ENCODE measurements around the gene CAMK2N2.
"Not testable (repeated sequence)": the region's sequence is repeated elsewhere in the genome, so short reads cannot be mapped to it uniquely, and the experiment has no call there.

CAMK2N2 gene

DNA sequence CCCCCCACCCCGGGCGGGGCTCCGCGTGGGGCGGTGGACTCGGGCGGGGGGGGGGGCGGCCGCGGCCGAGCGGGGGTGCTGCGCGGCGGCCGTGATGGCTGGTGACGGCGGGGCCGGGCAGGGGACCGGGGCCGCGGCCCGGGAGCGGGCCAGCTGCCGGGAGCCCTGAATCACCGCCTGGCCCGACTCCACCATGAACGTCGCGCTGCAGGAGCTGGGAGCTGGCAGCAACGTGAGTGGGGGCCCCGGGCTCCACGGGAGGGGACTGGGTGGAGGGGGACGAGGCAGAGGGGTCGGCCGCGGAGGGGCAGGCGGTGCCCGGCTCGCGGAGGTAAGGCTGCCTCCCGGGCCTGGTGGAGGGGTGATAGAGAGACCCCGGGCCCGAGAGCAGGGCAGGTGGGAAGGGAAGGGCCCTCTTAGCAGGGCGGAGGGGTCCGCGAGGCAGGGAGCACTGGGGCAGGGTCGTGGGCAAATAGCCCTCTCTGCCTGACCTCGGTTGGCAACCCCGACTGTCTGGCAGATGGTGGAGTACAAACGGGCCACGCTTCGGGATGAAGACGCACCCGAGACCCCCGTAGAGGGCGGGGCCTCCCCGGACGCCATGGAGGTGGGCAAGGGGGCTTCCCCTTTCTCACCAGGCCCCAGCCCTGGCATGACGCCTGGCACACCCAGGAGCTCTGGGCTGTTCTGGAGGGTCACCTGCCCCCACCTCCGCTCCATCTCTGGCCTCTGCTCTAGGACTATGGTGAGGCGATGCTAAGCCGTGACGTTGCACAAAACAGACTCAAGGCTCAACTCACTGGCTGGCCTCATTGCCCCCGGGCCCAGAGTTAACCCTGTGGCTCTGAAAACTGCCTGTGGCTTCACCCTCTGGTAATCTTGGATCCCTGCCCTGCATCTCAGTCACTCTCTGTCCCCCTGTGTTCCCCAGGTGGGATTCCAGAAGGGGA, 14.9 kb upstream of the CAMK2N2 start, which contains the start of gene ECE2:
Gene ECE2, plus strand, starts transcription at position 62 of the 950 bp plus-strand sequence. Its CDS starts 132 bp downstream, at position 194.
- Histone ChIP-seq H3K27me3 (peaks cover 34% of the 10 kb centered on the region), H3K27ac (no peak within 1 kb of the TSS), H3K4me1 (peaks cover 10% of the 10 kb centered on the region), H3K9ac (no peak within 1 kb of the TSS), H3K4me2 (no peak within 1 kb of the TSS), H4K20me1 (no peaks in the 10 kb centered on the region), H3K4me3 (no peak within 1 kb of the TSS), H3K36me3 (no peaks in the 10 kb centered on the region), H3K9me3 (no peaks in the 10 kb centered on the region)
- no peak for TF ChIP-seq Cebpa-rat (IDR thresholded peaks at IDR 0.05)

DNA sequence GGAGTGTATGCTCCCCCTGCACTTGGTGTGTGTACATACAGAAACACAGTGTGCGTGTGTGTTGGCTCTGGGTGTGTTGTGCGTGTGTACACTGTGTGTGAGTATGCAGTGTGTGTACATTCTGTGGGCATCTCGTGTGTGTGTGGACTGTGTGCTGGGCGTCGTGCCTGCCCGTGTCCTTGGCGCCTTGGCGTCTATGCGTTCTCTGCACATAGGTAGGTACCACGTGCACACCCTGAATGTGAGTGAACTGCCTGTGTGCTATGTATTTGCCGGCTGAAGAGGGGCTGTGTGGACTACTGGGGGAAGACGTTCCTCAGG, 14.0 kb upstream of the CAMK2N2 start:
- H3K27me3 ChIP-seq, result peaks cover 34% of the 10 kb centered on the region
- H3K4me3 ChIP-seq, result no peak overlapping the region
- H3K9ac ChIP-seq, result no peak overlapping the region

DNA sequence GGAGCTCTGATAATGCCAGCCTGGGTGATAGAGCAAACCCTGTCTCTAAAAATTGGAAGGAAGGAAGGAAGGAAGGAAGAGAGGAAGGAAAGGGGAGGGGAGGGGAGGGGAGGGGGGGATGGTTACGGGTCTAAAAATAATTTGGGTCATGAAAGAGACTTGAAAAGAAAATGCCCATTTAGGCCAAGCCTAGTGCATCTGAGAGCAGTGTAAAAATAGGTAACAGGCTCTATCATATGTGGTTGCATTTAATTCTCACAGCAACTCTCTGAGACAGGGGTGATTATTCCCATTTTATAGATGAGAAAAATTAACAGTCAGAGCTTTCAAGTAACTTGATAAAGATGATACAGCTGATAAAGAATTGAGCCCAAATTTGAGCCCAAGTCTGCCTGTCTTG, 10.9 kb upstream of the CAMK2N2 start:
- Histone ChIP-seq H3K27ac (no peak overlapping the region), H3K4me1 (peaks cover 10% of the 10 kb centered on the region), H3K27me3 (peaks cover 27% of the 10 kb centered on the region), H3K9ac (no peak overlapping the region), H4K20me1 (no peaks in the 10 kb centered on the region), H3K9me3 (peaks cover 5% of the 10 kb centered on the region; the same call in 1 of the 2 replicates), H3K4me2 (0 out of 2 replicates have a peak overlapping the region, but pooled peaks have one; percentile 18), H3K36me3 (no peaks in the 10 kb centered on the region), H3K4me3 (no peak overlapping the region)
- no peak for TF ChIP-seq Cebpa-rat (IDR thresholded peaks at IDR 0.05)

More for the DNA sequence above, 14.0 kb upstream of the CAMK2N2 start:
- no peaks in the 10 kb centered on the region for H3K9me3 ChIP-seq
- H3K4me2 ChIP-seq, result no peak overlapping the region
- no peaks in the 10 kb centered on the region for H4K20me1 ChIP-seq
- H3K4me1 ChIP-seq, result peaks cover 10% of the 10 kb centered on the region
- no peak overlapping the region for H3K27ac ChIP-seq
- TF ChIP-seq Cebpa-rat (IDR thresholded peaks at IDR 0.05), result no peak
- H3K36me3 ChIP-seq, result no peaks in the 10 kb centered on the region

DNA sequence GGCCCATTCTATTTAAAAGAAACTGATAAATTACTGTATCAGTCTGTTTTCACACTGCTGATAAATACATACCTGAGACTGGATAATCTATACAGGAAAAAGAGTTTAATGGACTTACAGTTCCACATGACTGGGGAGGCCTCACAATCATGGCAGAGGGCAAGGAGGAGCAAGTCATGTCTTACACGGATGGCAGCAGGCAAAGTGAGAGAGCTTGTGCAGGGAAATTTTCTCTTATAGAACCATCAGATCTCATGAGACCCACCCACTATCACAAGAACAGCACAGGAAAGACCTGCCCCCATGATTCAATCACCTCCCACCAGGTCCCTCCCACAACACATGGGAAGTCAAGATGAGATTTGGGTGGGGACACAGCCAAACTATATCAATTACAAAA, 5.9 kb upstream of the CAMK2N2 start:
- not testable (repeated sequence) for H3K36me3 ChIP-seq, H4K20me1 ChIP-seq, H3K4me2 ChIP-seq, H3K27ac ChIP-seq, H3K4me3 ChIP-seq, H3K9me3 ChIP-seq, H3K9ac ChIP-seq
- Histone ChIP-seq H3K27me3 (peaks cover 26% of the 10 kb centered on the region), H3K4me1 (peaks cover 14% of the 10 kb centered on the region)

DNA sequence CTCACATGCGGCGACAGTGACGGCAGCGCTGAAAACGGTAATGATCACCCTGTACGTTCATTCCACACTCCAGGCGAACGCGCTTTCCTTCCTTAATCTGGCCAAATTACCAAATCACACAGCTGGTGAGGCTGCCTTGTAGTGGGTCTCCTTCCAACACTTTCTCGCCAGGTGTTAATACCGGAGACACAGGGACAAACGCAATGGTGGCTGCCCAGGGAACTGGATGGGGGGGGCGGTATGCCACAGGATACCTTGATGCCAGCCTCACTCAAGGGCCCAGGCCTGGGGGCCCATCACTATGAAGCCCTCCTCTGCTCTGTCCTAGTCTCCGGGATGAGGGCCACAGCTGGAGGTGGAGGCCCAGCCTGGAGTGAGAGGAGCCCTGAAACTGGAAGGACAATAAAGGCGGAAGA, 1.4 kb upstream of the CAMK2N2 start:
- H3K4me1 ChIP-seq, result peaks cover 27% of the 10 kb centered on the region
- H3K4me3 ChIP-seq, result no peak overlapping the region
- H3K36me3 ChIP-seq, result peaks cover 11% of the 10 kb centered on the region
- H4K20me1 ChIP-seq, result peaks cover 47% of the 10 kb centered on the region
- no peak overlapping the region for H3K9ac ChIP-seq
- peaks cover 71% of the 10 kb centered on the region for H3K27me3 ChIP-seq
- peak overlapping the region; percentile 96 for H3K4me2 ChIP-seq
- no peak overlapping the region for H3K27ac ChIP-seq
- TF ChIP-seq Cebpa-rat (IDR thresholded peaks at IDR 0.05), result no peak
- peaks cover 7% of the 10 kb centered on the region; the same call in 1 of the 2 replicates for H3K9me3 ChIP-seq

DNA sequence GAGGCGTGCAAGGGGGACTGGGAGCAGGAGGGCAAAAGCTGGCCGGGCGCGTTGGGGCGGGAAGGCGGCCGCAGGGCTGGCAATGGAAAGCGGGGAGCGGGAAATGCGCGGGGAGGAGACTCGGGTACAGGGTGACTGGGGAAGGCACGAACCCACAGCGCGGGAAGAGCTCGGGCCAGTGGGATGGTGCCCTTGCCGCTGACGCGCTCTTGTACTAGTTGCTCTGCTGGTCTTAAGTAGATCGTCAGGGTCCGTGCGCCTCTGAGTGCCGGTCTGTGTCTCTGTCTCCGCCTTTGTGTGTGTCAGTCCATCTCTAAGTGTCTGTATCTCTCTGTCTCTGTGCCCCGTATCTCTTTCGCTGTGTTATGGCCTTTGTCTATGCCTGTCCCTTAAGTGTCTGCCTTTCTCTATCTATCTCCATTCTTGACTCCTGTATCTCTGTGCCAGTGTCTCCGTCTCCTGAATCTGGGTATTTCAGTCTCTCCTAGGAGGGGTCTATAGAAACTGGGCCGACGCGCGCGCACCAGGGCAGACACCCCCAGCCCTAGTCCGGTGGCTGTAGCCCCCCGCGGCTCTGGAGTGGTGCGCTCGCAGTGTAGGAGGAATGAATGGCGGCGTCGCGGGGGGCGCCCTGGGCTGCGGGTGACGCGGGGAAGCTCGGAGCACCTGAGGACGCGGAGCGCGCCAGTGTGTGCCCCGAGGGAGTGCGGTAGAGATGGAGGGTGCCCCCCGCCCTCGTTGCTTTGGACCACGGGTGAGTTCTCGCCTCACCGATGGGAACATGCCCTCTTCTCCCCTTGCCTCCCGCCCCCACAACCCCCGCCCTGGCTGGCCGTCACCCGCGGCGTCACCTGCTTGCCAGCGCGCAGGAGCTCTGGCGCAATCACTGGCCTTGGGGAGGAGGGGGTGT, 756 bp upstream of the CAMK2N2 start:
- no peak overlapping the region for H3K27ac ChIP-seq
- peaks cover 53% of the 10 kb centered on the region for H4K20me1 ChIP-seq
- peaks cover 71% of the 10 kb centered on the region for H3K27me3 ChIP-seq
- H3K36me3 ChIP-seq, result peaks cover 11% of the 10 kb centered on the region
- H3K9me3 ChIP-seq, result peaks cover under 1% of the 10 kb centered on the region; the same call in 1 of the 2 replicates
- peak overlapping the region; percentile 66 for H3K4me3 ChIP-seq
- no peak for TF ChIP-seq Cebpa-rat (IDR thresholded peaks at IDR 0.05)
- no peak overlapping the region for H3K9ac ChIP-seq
- peak overlapping the region; percentile 96 for H3K4me2 ChIP-seq
- peaks cover 27% of the 10 kb centered on the region for H3K4me1 ChIP-seq

DNA sequence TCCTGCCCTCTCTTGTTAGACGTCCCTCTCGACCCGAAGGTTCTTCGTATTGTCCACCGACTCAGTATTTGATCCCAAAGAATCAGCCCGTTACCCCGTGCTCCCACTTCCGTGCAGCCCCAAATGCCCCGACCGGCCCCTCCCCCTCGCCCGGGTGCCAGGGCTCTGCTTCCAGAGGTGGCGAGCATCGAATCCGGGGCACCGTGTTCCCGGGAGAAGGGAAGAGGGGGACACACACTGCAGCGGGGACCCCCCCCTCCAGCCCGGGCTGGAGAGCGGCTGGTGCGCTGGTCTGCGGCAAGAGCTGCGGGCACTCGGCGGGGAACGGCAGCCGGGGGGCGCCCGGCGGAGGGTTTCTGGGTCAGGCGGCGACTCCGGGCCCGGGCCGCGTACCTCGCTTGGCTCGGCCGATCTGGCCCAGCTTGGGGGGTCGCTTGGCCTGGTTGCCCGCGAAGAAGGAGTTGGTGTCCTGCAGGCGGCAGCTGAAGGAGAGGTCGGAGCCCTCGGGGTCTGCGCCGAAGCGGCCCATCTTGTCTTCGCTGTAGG, 556 bp downstream of the CAMK2N2 start:
- Histone ChIP-seq H3K4me1 (peaks cover 27% of the 10 kb centered on the region), H3K36me3 (peaks cover 11% of the 10 kb centered on the region), H4K20me1 (peaks cover 66% of the 10 kb centered on the region), H3K9ac (no peak overlapping the region), H3K27ac (no peak overlapping the region), H3K9me3 (no peaks in the 10 kb centered on the region), H3K4me2 (peak overlapping the region; percentile 96), H3K27me3 (peaks cover 71% of the 10 kb centered on the region), H3K4me3 (peak overlapping the region; percentile 66)
- no peak for TF ChIP-seq Cebpa-rat (IDR thresholded peaks at IDR 0.05)

DNA sequence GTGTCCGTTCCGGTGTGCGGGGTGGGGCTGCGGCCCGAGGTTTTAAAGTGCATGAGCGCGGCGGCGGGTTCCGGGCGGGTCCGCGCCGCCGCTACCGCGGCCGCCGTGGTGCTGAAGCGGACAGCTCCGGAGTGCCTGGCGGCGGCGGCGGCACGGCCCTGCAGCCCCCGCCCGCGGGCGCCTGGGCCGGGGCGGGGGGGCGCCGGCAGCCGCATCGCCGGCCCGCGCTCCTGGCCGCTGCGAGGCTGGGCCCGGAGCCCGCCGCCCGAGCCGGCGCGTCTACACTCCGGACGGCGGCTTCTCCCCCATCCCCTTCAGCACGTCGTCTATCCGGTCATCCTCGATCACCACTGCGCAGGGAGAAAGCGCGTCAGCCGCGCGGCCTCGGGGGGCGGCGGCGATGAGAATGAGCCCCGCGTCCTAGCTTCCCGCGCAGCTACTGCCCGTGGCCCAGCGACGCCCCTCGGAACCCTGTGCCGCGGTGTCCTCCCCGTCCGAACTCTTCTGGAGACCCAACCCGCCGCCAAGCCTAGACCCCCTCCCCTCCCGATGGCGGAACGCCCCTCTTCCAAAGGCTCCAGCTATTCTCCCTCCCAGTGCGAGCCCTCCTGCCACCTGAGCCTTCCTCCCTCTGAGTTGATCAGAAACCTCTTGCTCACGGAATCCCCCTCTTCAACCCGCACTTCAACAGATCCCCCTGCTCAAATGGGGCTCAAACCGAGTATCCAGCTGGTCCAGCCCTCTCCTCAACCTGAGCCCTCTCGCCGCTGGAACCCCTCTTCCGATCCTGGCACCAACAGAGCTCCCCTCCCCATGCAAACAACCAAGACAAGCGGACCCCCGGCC, 1.3 kb downstream of the CAMK2N2 start:
- H3K4me2 ChIP-seq, result peak overlapping the region; percentile 96
- no peak overlapping the region for H3K9ac ChIP-seq
- no peak for TF ChIP-seq Cebpa-rat (IDR thresholded peaks at IDR 0.05)
- no peak overlapping the region for H3K27ac ChIP-seq
- peak overlapping the region; percentile 66 for H3K4me3 ChIP-seq
- H3K9me3 ChIP-seq, result no peaks in the 10 kb centered on the region
- H3K27me3 ChIP-seq, result peaks cover 71% of the 10 kb centered on the region
- peaks cover 27% of the 10 kb centered on the region for H3K4me1 ChIP-seq
- peaks cover 11% of the 10 kb centered on the region for H3K36me3 ChIP-seq
- peaks cover 73% of the 10 kb centered on the region for H4K20me1 ChIP-seq

DNA sequence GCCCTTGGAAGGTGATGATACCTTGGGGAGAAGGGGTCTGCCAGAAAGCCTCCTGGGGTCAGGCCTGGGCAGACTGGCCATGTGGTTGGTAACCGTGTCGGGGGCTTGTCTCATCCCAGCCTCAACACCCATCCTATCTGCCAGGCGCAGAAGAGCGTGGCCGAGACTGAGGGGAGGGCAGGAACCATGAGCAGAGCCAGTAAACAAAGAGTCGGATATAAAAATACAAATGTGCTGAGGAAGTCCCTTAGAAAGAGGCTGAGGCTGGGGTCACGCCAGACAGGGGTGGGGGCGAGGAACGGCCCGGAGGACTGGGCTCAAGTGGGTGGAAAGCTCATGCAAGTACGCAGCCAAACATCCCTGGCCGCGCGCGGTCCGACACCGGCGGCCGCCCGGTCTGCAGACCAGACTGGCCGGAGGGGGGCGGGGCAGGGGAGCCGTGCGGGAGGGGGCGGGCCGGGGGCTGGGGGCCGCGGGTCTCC, 1.9 kb downstream of the CAMK2N2 start:
- Histone ChIP-seq H3K36me3 (peaks cover 11% of the 10 kb centered on the region), H3K27ac (no peak overlapping the region), H3K9ac (no peak overlapping the region), H3K27me3 (peaks cover 67% of the 10 kb centered on the region), H3K4me3 (no peak overlapping the region), H3K9me3 (no peaks in the 10 kb centered on the region), H4K20me1 (peaks cover 80% of the 10 kb centered on the region), H3K4me1 (peaks cover 27% of the 10 kb centered on the region), H3K4me2 (no peak overlapping the region)
- no peak for TF ChIP-seq Cebpa-rat (IDR thresholded peaks at IDR 0.05)

Data from BLaER1 (cell line).